Neural cell (in vitro differentiated cells): Measurements from ENCODE around the gene ARL13B.

ENCODE experiments used
- CTCF ChIP-seq: fragments of 450-650 bp; IDR thresholded peaks from 2 replicates; pipeline ENCODE4 v1.5.1; 2014; ENCODE audit warnings: antibody characterized with exemption, mild to moderate bottlenecking, moderate library complexity; ENCODE audit not compliant: poor library complexity, severe bottlenecking
- EP300 ChIP-seq: fragments of 450-650 bp; conservative IDR thresholded peaks from 2 replicates; pipeline ENCODE4 v1.6.1; 2014; ENCODE audit warnings: antibody characterized with exemption, mild to moderate bottlenecking, moderate library complexity; ENCODE audit not compliant: poor library complexity, severe bottlenecking
- EZH2 ChIP-seq: fragments of 200-600, 300-800 bp; shearing (Covaris generic), sonication (generic); IDR thresholded peaks from 2 replicates; pipeline ENCODE4 v1.6.1; 2014; ENCODE audit warnings: antibody characterized with exemption, low read length, borderline replicate concordance, mild to moderate bottlenecking; ENCODE audit not compliant: insufficient read depth, poor library complexity, severe bottlenecking
- POLR2AphosphoS5 ChIP-seq: IDR thresholded peaks from 2 replicates; pipeline ENCODE4 v1.6.1; 2012
- RAD21 ChIP-seq: fragments of 450-650 bp; conservative IDR thresholded peaks from 2 replicates; pipeline ENCODE4 v1.6.1; 2014; ENCODE audit warnings: antibody characterized with exemption, mild to moderate bottlenecking, moderate library complexity
- SMC3 ChIP-seq: fragments of 450-650 bp; conservative IDR thresholded peaks from 2 replicates; pipeline ENCODE4 v1.6.1; 2014; ENCODE audit warnings: antibody characterized with exemption, mild to moderate bottlenecking, moderate library complexity; ENCODE audit not compliant: poor library complexity

DNA sequence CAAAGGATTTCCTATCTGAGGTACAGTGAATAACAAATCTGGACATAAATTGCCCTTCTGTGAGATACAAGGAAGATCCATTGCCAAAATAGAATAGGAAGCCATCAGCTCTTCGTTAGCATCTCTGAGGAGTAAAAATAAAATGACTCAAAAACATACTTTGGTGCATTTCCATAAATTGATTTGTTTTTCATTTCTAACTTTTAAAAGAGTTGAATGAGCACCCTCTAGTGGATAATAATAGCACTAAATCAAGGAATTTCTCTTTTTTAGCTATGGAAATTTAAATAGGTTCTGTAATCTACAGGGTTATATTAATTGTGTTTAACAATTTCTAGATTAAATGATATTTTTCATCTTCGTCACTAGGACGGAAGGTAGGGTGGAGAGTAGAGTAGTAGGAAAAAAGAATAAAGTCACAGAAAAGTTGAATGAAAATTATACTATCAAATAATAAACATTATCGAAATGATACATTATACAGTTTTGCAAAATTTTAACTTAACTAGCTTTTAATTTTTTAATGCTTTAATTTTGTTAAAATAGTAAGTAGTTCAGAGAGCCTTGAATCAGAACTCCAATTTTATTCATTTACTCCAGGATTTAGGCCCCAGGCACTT, 89.3 kb downstream of the ARL13B start:
- TF ChIP-seq EZH2 (no peak), EP300 (no peak), SMC3 (peak; percentile 63), CTCF (peak; percentile 70), POLR2AphosphoS5 (no peak), RAD21 (peak; percentile 68)
